Adrenal gland (tissue), 5 donors: ENCODE measurements around the gene ARFGEF2.

ENCODE experiments used
- POLR2A ChIP-seq, 2 donors: fragments of 450-650 bp; IDR thresholded peaks; one replicate each; pipeline ENCODE4 v1.6.1; 2017; ENCODE audit warnings: antibody characterized with exemption in 2 of 2, mild to moderate bottlenecking in 2 of 2, moderate library complexity in 1 of 2
- TF ChIP-seq, protein P1 (sequence below), 6 experiments: fragments of 450-650 bp in 4 of 6; fragments of 200-600 bp in 2 of 6; sonication (generic) in 1 of 6; IDR thresholded peaks; 1 replicate in 5 of 6; 2 replicates in 1 of 6; pipeline versions ENCODE4 v1.5.1 to v1.8.0; 2016 to 2021; ENCODE audit warnings: antibody characterized with exemption in 6 of 6, mild to moderate bottlenecking in 2 of 6, moderate library complexity in 1 of 6
- donor health status: DM: no; HTN: no; CAD: no.

DNA sequence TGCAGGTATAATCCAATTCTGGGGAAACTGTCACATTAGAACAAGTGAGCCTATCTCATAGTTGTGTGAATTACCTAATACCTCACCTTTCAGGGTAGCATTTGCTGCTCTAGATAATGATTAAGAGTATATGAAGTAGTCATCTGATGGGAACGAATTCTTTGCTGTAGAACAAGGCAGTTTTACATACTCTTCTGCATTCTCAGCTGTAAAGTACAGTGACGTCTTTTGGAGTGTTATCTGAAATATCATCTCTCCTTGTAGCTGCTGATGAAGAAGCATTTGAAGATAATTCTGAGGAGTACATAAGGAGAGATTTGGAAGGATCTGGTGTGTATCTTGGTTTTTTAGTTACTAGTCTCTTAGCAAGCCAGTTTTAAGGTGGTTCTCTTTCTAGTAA lies 153.0 kb downstream of the ARFGEF2 start:
- TF ChIP-seq, protein P1, sequence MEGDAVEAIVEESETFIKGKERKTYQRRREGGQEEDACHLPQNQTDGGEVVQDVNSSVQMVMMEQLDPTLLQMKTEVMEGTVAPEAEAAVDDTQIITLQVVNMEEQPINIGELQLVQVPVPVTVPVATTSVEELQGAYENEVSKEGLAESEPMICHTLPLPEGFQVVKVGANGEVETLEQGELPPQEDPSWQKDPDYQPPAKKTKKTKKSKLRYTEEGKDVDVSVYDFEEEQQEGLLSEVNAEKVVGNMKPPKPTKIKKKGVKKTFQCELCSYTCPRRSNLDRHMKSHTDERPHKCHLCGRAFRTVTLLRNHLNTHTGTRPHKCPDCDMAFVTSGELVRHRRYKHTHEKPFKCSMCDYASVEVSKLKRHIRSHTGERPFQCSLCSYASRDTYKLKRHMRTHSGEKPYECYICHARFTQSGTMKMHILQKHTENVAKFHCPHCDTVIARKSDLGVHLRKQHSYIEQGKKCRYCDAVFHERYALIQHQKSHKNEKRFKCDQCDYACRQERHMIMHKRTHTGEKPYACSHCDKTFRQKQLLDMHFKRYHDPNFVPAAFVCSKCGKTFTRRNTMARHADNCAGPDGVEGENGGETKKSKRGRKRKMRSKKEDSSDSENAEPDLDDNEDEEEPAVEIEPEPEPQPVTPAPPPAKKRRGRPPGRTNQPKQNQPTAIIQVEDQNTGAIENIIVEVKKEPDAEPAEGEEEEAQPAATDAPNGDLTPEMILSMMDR (IDR thresholded peaks at IDR 0.05): no peak
- no peak for TF ChIP-seq POLR2A (IDR thresholded peaks at IDR 0.05)
